GM18498 (cell line): ENCODE data around the gene DTNBP1.

Experiments
- ATAC-seq: cut with Tn5 transposase; IDR thresholded peaks from one replicate; pipeline ENCODE4 v1.9.1; 2021; ENCODE audit warnings: mild to moderate bottlenecking, moderate library complexity; ENCODE audit not compliant: unreplicated experiment

The DTNBP1 gene

GRCh38 chr6:15517600-15517999 lies 145.2 kb downstream of the DTNBP1 start:
- no peak for ATAC-seq

DNA sequence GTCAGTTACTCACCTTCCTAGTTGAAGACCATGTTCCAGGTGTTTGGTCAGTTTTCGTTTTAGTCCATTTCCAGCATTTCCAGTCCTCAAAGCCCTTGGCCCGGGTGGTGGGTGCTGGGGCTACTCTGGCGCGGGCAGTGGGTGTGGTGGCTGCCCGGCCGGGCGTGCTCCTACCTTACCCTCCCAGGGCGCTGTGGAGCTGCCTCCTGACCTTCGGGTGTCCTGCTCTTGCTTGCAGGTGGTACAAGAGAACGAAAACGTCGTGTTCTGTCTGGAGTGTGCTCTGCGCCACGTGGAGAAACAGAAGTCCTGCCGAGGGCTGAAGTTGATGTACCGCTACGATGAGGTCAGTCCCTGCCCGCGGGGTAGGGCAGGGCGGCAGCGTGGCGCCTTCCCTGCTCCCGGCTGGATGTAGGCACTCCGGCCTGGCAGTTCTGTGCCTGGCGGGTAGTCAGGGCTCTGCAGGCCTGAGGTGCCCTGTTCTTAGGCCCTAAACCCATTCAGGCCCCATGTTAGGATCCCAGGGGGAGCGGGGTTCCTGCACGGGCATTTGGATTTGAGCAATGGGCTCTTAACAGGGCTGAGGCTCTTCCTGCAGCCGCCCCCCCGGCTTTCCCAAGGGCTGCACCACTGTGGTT lies 145.8 kb downstream of the DTNBP1 start:
- ATAC-seq: no peak

DNA sequence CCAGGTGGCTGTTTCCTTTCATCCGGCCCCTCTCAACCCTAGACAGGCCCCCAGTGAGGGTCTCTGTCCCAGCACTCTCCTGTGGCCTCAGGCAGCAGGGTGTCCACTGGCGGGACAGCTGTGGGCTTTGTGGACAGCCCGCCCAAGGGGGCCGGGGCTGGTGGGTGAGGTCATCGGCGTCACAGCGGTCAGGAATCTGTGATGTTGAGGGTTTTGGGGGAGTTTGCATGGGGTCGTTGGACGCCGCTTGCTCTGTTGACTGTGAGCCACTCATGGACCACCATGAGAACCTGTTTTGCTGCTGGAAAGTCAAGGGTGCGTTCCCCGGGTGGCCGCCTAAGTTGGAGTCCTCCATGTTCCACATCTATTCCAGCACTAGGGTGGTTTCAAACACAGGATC lies 146.4 kb downstream of the DTNBP1 start:
- ATAC-seq: no peak

DNA sequence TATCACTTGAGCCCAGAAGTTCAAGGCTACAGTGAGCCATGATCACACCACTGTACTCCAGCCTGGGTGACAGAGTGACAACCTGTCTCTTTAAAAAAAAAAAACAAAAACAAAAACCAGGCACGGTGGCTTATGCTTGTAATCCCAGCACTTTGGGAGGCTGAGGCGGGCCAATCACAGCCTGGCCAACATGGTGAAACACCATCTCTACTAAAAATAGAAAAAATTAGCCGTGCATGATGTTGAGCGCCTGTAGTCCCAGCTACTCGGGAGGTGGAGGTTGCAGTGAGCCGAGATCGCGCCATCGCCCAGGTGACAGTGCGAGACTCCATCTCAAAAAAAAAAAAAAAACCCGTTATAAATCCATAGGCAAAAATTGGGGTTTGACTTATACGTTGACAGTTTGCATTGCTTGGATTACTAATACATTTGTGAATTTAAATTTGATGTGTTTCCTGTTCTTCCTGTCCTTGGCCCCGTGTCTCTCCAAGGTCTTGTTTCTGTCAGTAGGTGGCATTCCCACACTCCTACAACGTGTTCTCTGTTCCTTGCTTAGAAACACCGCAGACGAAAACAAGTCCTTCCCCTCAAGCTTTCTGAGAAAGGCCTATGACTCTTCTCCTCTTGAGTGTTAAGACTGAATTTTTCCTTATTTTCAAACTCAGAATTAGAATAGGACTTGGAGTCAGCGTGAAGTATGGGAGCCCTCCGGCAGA lies 147.0 kb downstream of the DTNBP1 start:
- no peak for ATAC-seq

DNA sequence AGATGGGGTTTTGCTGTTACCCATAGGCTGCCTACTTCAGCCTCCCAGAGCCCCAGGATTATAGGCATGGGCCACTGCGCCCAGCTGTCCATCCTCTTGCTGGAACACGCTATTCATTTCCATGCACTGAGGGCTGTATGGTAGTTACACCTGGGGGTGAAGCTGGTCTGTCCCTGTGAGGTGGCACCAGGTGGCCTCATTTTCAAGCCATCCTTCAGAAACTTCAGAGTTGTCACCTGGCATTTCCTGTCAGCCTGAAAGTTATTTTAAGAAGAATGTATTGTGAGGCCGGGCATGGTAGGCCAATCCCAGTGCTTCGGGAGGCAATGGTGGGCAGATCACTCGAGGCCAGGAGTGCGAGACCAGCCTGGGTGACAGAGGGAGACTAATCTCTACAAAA lies 147.6 kb downstream of the DTNBP1 start:
- no peak for ATAC-seq

GRCh38 chr6:15513801-15514711 lies 148.8 kb downstream of the DTNBP1 start:
- ATAC-seq: no peak

- no peak for ATAC-seq
These were observed 149.6 kb downstream of the DTNBP1 start for GRCh38 chr6:15513131-15513771.

GRCh38 chr6:15512721-15513120 lies 150.1 kb downstream of the DTNBP1 start:
- no peak for ATAC-seq

DNA sequence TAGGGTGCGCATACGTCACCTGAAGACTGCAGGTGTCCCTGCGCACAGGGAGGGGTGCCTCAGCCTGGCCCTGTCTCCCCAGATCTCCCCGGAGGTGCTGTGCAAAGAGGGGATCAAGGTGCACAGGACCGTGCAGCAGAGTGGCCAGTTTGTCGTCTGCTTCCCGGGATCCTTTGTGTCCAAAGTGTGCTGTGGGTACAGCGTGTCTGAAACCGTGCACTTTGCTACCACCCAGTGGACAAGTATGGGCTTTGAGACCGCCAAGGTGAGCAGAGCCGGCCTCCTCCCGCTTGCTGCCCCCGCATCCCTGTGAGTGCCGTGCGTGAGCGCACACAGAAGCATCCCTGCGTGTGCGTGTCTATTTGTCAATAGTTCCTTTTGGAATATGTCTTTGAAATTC lies 150.7 kb downstream of the DTNBP1 start:
- ATAC-seq: no peak

- ATAC-seq: no peak
These were observed 151.3 kb downstream of the DTNBP1 start for GRCh38 chr6:15511248-15512125.

- ATAC-seq: no peak
These were observed 152.1 kb downstream of the DTNBP1 start for GRCh38 chr6:15510536-15511247.

DNA sequence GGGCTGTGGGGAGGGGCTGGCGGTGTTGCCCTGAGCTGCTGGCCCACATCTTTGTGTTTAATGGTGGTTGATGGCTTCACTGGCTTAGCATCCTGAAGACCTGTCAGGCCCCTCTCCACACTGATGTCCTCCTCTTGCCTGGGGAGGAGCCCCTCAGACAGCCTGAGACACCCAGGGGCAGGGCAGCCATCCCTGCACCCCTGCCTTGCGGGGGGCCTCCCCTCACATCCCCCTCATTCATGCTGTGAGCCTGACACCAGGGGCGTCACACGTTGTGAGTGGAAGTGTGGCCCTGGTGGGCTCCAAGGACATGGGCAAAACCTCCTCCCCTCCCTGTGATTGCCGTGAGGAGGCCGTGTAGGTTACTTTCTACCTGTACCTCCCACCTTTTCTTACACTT lies 152.7 kb downstream of the DTNBP1 start:
- ATAC-seq: no peak

DNA sequence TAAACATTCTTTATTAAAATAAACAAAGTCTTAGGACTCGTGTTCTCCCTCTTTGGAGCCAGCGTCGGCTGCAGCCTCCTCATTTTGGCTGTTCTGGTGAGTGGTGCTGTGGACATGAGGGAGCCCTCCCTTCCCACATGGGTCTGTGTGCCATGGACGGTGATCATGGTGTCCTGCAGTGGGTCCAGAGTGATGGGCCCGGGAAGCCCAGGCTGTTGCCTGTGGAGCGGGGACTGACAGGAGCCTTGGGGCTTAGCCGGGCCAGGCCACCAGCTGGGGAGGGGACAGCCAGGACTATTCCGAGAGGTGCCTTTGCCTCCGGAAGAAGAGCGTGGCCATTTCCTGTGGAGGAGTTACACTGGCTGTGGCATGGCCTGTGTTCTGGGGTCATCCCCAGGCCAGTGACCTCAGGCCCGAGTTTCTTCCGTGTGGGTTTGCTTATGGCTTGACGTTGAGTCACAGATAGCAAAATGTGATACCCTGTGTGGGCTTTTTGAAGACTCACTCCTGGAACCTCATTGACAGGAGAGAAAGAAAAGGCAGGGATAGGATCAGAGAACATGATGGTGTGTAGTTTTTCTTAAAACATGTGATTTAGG lies 153.4 kb downstream of the DTNBP1 start:
- no peak for ATAC-seq

DNA sequence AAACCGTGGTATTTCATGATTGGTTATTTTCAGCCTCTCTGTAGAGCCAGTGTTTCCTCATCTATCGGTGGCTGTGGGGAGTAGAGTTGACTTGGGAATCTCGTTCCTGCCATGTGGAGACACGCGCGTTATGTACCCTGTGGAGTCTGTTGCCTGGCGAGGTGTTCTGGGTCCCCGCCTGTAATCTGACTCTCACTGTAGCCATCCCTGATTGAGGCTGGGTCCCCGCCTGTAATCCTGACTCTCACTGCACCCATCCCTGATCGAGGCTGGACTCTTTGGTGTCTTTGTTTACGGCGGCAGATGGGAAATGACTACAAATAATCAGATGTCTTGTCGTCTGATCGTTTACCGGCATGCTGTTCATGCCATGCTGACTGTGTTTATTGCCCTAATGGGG lies 153.9 kb downstream of the DTNBP1 start:
- no peak for ATAC-seq

DNA sequence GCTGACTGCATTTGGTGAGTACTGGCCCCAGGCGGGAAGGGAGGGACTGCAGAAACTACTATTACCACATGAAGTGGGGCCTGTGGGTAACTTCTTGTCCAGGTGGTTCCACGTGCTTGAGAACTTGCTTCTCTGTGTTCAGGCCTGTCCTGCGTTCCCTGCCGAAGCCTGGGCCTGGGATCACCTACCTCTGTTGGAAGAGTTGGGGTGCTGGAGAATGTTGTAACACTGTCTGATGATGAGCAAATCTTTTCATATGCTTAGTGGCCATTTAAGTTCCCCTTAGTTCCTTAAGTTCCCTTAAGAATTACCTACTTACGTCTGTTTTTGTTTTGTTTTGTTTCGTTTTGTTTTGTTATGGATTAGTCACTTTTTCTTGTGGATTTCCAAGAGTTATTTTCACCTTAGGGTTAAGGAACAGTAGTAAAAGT lies 154.4 kb downstream of the DTNBP1 start:
- ATAC-seq: no peak

DNA sequence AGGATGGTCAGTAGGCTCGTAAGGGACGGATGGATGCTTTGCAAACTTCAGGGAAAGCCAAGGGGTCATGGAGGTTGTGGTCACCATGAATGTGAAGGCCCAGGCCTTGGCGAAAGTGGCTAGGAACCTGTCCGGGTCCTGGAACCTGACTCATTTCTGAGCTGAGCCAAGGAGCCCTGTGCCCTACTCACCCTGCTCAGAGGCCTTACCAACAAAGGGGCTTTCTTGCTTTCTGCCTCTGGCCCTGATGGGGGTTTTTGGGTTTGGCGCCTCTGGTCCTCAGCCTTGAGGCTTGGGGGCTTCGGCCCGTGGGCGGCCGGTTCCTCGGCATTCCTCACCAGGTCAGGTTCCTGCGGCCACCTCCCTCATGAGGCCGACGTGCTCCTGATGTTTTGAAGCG lies 155.1 kb downstream of the DTNBP1 start:
- ATAC-seq: no peak

- no peak for ATAC-seq
These were observed 155.6 kb downstream of the DTNBP1 start for GRCh38 chr6:15507221-15507620.

DNA sequence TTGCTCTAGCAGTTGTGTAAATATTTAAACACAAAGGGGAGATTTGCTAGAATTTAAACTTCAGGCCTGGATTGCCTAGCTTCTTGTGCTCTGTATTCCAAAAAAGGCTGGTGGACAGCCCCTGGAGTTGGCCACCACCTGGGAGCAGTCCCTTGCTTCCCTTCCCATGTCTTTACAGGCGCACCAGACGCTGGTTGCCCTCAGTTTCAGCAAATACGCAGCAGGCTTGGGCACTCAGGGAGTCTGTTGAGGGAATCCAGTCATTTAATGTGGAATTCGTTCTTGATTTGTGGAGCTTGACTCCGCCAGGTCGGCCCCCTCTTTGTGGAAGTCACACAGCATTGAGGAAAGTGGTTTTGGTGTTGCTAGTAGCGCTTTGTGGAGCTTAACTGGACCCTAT lies 156.8 kb downstream of the DTNBP1 start:
- ATAC-seq: no peak

DNA sequence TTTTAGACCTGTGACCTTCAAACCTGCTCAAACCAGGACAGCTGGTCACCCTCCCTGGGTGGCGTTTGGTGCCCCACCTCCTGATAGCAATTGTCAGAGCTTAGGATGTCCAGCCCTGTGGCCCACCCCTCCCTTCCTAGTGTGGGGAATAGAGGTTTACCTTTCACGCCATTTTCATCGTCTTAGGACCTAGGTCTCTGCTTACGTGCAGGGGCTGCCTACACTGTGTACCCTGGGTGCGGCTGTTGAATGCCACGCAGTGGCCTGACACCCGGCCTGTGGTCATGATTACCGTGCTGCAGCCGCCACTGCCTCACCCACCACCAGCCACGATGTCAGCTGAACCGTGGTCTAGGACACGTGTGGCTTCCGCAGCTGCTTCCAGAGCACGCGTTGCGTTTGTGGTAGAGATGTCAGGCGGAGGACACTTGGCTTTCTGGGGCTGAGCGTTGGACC lies 157.3 kb downstream of the DTNBP1 start:
- ATAC-seq: no peak
